OCI-LY7 (cell line): ENCODE measurements around the gene THEMIS. TPM values are rescaled to one million over a fixed set of nuclear protein-coding genes. Genes with fewer than 3 reads are reported as not detected.

ENCODE experiments used
- BruUV-seq: library from RNA; stranded (reverse); fragments of 400-500 nt; replicated peaks from 2 replicates; lab custom pipeline; 2021; lab: Mats Ljungman, UMichigan
- CTCF ChIA-PET: fragments of 300-600 bp; sonication (Branson Sonifier 250); formaldehyde crosslinking; loops from one replicate; lab custom pipeline; 2022; ENCODE audit warnings: antibody characterized with exemption; ENCODE audit not compliant: unreplicated experiment; lab: Charles Lee
- POLR2A ChIA-PET: fragments of 300-600 bp; sonication (Branson Sonifier 250); formaldehyde crosslinking; loops from one replicate; lab custom pipeline; 2022; ENCODE audit warnings: antibody characterized with exemption; lab: Charles Lee
- DNase-seq: peaks from one replicate; pipeline ENCODE4 v3.0.0-alpha.2; 2015; ENCODE audit warnings: low spot score
- H2AFZ ChIP-seq: fragments of 200-600 bp; sonication (generic), shearing (Covaris generic); 2 replicates; pipeline ENCODE4 v1.6.1; 2014; ENCODE audit warnings: mild to moderate bottlenecking, antibody characterized with exemption, low read length, moderate library complexity
- H3K27ac ChIP-seq: fragments of 200-600 bp; sonication (generic); 2 replicates; pipeline ENCODE4 v1.5.1; 2014; ENCODE audit warnings: mixed run types, low read depth, mild to moderate bottlenecking, moderate library complexity, low read length, inconsistent platforms; ENCODE audit not compliant: poor library complexity, severe bottlenecking
- H3K36me3 ChIP-seq: fragments of 200-600 bp; sonication (generic); 2 replicates; pipeline ENCODE4 v1.6.1; 2014; ENCODE audit warnings: mild to moderate bottlenecking, antibody characterized with exemption, low read length, moderate library complexity, mixed read lengths; ENCODE audit not compliant: insufficient read depth
- H3K4me1 ChIP-seq: fragments of 200-600 bp; sonication (generic); 2 replicates; pipeline ENCODE4 v1.5.1; 2014; ENCODE audit warnings: mild to moderate bottlenecking, low read length; ENCODE audit not compliant: insufficient read depth, poor library complexity, severe bottlenecking
- H3K4me2 ChIP-seq: fragments of 200-600 bp; sonication (generic); 2 replicates; pipeline ENCODE4 v1.6.1; 2014; ENCODE audit warnings: mild to moderate bottlenecking, low read length
- H3K4me3 ChIP-seq: fragments of 200-600 bp; sonication (generic); 2 replicates; pipeline ENCODE4 v1.5.1; 2014; ENCODE audit warnings: mild to moderate bottlenecking, low read depth, low read length; ENCODE audit not compliant: poor library complexity, severe bottlenecking
- H3K79me2 ChIP-seq: fragments of 200-600 bp; sonication (generic); 2 replicates; pipeline ENCODE4 v1.6.1; 2016; ENCODE audit warnings: low read depth, mild to moderate bottlenecking, low read length, moderate library complexity, mixed read lengths; ENCODE audit not compliant: insufficient read depth
- H3K9me2 ChIP-seq: fragments of 200-600 bp; sonication (generic); 2 replicates; pipeline ENCODE4 v1.6.1; 2016; ENCODE audit warnings: mild to moderate bottlenecking, low read length, mixed read lengths; ENCODE audit not compliant: insufficient read depth
- H3K9me3 ChIP-seq: fragments of 200-600 bp; sonication (generic); 2 replicates; pipeline ENCODE4 v1.6.1; 2014; ENCODE audit warnings: mild to moderate bottlenecking, mixed run types, low read length, mixed read lengths
- H4K20me1 ChIP-seq: fragments of 200-600 bp; sonication (generic); 2 replicates; pipeline ENCODE4 v1.6.1; 2014; ENCODE audit warnings: mild to moderate bottlenecking, antibody characterized with exemption, low read length, moderate library complexity, mixed read lengths; ENCODE audit not compliant: insufficient read depth
- EZH2phosphoT487 ChIP-seq: fragments of 200-600 bp; sonication (generic); IDR thresholded peaks from 2 replicates; pipeline ENCODE4 v1.6.1; 2018; ENCODE audit warnings: low read depth, borderline replicate concordance, mild to moderate bottlenecking, mixed run types, antibody characterized with exemption, low read length, moderate library complexity, mixed read lengths
- intact Hi-C: fragments of 100-400 bp; cut with micrococcal nuclease; formaldehyde crosslinking; loops from one replicate; pipeline ENCODE4 v1.10.0; 2022; ENCODE audit not compliant: unreplicated experiment
- total RNA-seq, 2 experiments: library from RNA; depleted of rRNA in 1 of 2; stranded (reverse); fragments of >200 nt in 1 of 2; shearing (Covaris generic) in 1 of 2; gene quantifications; 2 replicates each; pipeline ENCODE4 v1.2.3, GENCODE V29; 2014 to 2022
- TF ChIP-seq, protein P1 (sequence below): fragments of 200-600 bp; sonication (generic); conservative IDR thresholded peaks from 2 replicates; pipeline ENCODE4 v1.5.1; 2014; ENCODE audit warnings: mild to moderate bottlenecking, antibody characterized with exemption, low read length, moderate library complexity, mixed read lengths

THEMIS gene
- total RNA-seq, 2 experiments from 2014 or later = not detected

DNA sequence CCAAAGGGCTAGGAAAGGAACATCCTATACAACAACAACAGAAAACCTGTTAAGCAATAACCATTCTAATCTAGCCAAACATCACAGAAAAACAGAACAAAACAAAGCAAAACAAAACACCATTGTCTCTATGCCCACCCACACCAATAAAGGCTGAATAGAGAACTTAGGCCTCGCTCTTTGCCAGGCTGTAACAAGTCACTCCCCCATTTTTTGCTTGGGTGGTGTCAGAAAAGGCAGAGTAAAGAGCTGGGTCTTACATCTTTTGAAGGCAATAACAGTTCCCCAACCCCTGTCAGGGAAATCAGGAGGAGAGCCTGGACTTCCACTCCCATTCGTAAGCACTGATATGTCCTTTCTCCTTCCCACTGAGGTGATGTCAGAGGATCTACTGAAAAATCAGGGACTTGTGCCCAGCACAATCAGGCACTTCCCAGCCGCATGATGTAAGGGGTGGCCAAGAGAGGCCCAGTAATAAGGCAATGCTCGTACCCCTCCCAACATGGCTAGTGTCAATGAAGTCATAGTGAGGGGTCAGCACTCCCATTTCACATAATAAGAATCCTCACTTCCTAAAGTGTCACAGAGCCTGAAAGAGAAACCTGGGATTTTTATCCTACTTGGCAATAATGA lies 31.0 kb downstream of the THEMIS start:
- Histone ChIP-seq H3K36me3 (no peaks in the 10 kb centered on the region), H3K4me2 (no peak overlapping the region), H3K4me1 (no peaks in the 10 kb centered on the region), H3K27ac (no peak overlapping the region), H4K20me1 (no peaks in the 10 kb centered on the region), H3K79me2 (no peaks in the 10 kb centered on the region), H3K9me2 (no peaks in the 10 kb centered on the region), H3K4me3 (no peak overlapping the region), H3K9me3 (no peaks in the 10 kb centered on the region), H2AFZ (no peak overlapping the region)
- intact Hi-C loops = no loop called here
- BruUV-seq = no TSS peak
- CTCF ChIA-PET = no interaction called here
- DNase-seq = no peak
- TF ChIP-seq, protein P1, sequence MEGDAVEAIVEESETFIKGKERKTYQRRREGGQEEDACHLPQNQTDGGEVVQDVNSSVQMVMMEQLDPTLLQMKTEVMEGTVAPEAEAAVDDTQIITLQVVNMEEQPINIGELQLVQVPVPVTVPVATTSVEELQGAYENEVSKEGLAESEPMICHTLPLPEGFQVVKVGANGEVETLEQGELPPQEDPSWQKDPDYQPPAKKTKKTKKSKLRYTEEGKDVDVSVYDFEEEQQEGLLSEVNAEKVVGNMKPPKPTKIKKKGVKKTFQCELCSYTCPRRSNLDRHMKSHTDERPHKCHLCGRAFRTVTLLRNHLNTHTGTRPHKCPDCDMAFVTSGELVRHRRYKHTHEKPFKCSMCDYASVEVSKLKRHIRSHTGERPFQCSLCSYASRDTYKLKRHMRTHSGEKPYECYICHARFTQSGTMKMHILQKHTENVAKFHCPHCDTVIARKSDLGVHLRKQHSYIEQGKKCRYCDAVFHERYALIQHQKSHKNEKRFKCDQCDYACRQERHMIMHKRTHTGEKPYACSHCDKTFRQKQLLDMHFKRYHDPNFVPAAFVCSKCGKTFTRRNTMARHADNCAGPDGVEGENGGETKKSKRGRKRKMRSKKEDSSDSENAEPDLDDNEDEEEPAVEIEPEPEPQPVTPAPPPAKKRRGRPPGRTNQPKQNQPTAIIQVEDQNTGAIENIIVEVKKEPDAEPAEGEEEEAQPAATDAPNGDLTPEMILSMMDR = no peak
- TF ChIP-seq EZH2phosphoT487 = no peak
- POLR2A ChIA-PET = no interaction called here

DNA sequence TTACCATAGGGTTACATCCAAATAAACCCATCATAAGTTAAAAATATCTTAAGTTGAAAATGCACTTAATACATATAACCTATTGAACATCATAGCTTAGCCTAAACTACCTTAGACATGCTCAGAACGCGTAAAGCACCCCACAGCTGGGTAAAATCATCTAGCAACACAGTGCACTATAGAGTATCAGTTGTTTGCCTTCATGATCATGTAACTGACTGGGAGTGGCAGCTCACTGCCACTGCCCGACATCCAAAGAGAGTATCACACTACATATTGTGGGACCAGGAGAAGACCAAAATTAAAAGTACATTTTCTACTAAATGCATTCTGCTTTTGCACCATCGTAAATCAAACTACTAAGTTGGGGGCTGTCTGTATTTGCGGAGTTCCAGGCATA lies 31.7 kb downstream of the THEMIS start:
- ChIA-PET POLR2A (interaction anchor here (0.6 kb wide), 1 partner anchor 100 kb away, joined by 3 read pairs; no protein-coding TSS in a partner anchor), CTCF (no interaction called here)
- intact Hi-C loops = no loop called here
- H4K20me1 ChIP-seq = no peaks in the 10 kb centered on the region
- DNase-seq = no peak
- no peak overlapping the region for H3K4me3 ChIP-seq
- H3K36me3 ChIP-seq = no peaks in the 10 kb centered on the region
- no peaks in the 10 kb centered on the region for H3K4me1 ChIP-seq
- no peak overlapping the region for H3K27ac ChIP-seq
- H2AFZ ChIP-seq = no peak overlapping the region
- H3K9me3 ChIP-seq = no peaks in the 10 kb centered on the region
- no peak overlapping the region for H3K4me2 ChIP-seq
- no peaks in the 10 kb centered on the region for H3K9me2 ChIP-seq
- H3K79me2 ChIP-seq = no peaks in the 10 kb centered on the region
- no TSS peak for BruUV-seq
- TF ChIP-seq, protein P1 = no peak
- TF ChIP-seq EZH2phosphoT487 = no peak

DNA sequence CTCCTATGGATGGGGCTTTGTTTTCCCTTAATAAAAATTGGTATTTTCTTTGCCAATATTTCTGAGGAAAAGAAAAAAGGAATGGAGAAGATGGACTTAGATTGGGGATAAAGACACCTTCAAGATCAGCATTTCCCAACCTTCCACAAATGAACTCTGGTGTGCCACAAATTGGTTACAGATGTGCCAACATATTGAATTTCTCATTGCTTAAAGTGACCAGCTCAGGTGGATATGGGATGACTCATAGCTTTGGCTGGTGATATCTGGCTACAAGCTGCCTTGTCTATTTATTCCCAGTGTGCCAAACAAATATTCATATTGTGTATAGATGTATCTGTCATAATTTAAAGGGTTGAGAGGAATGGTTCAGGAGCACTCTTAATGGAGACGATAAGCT lies 32.5 kb downstream of the THEMIS start:
- POLR2A ChIA-PET = no interaction called here
- TF ChIP-seq, protein P1 = no peak
- no peak for TF ChIP-seq EZH2phosphoT487
- intact Hi-C loops = no loop called here
- no TSS peak for BruUV-seq
- Histone ChIP-seq H3K4me2 (no peak overlapping the region), H3K4me1 (no peaks in the 10 kb centered on the region), H3K9me3 (no peaks in the 10 kb centered on the region), H3K27ac (no peak overlapping the region), H3K79me2 (no peaks in the 10 kb centered on the region), H3K36me3 (no peaks in the 10 kb centered on the region), H2AFZ (no peak overlapping the region), H3K4me3 (no peak overlapping the region), H4K20me1 (no peaks in the 10 kb centered on the region), H3K9me2 (no peaks in the 10 kb centered on the region)
- DNase-seq = no peak
- CTCF ChIA-PET = no interaction called here
